ENCODE measurements around the gene SLCO2B1.

The SLCO2B1 gene

GRCh38 chr11:75219869-75220268 lies 69.0 kb downstream of the SLCO2B1 start:
- no peak for DNase-seq (ENCODE audit: low read depth in 2 of 2)

GRCh38 chr11:75223954-75224643 lies 73.2 kb downstream of the SLCO2B1 start:
- no peak for DNase-seq (ENCODE audit: low read depth in 2 of 2)

DNA sequence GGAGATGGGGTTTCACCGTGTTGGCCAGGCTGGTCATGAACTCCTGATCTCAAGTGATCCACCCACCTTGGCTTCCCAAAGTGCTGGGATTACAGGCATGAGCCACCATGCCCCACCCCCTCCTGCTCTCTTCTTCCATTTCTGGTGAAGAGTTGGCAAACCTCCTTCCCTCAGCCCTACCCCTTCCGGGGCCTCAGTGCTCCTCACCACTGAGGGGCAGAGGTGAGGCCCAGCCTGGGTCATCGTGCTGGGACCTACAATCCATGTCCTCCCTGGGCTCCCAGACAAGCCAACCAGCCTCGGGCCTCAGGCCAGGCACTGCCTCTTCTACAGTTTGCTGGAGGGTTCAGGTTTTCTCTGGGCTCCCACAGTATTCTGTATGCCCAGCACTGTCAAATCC lies 74.9 kb downstream of the SLCO2B1 start:
- DNase-seq (ENCODE audit: low read depth in 2 of 2) = no peak

- no peak for DNase-seq (ENCODE audit: low read depth in 2 of 2)
Measured at GRCh38 chr11:75229466-75229865, 78.6 kb downstream of the SLCO2B1 start.

- DNase-seq (ENCODE audit: low read depth in 2 of 2) = no peak
Measured at GRCh38 chr11:75230621-75231020, 79.7 kb downstream of the SLCO2B1 start.

GRCh38 chr11:75233754-75234172 lies 82.9 kb downstream of the SLCO2B1 start:
- DNase-seq (ENCODE audit: low read depth in 2 of 2) = no peak

GRCh38 chr11:75236062-75236461 lies 85.2 kb downstream of the SLCO2B1 start:
- no peak for DNase-seq (ENCODE audit: low read depth in 2 of 2)

- no peak for DNase-seq (ENCODE audit: low read depth in 2 of 2)
Measured at GRCh38 chr11:75237050-75237449, 86.1 kb downstream of the SLCO2B1 start.

GRCh38 chr11:75238595-75239440 lies 87.9 kb downstream of the SLCO2B1 start:
- no peak for DNase-seq (ENCODE audit: low read depth in 2 of 2)

DNA sequence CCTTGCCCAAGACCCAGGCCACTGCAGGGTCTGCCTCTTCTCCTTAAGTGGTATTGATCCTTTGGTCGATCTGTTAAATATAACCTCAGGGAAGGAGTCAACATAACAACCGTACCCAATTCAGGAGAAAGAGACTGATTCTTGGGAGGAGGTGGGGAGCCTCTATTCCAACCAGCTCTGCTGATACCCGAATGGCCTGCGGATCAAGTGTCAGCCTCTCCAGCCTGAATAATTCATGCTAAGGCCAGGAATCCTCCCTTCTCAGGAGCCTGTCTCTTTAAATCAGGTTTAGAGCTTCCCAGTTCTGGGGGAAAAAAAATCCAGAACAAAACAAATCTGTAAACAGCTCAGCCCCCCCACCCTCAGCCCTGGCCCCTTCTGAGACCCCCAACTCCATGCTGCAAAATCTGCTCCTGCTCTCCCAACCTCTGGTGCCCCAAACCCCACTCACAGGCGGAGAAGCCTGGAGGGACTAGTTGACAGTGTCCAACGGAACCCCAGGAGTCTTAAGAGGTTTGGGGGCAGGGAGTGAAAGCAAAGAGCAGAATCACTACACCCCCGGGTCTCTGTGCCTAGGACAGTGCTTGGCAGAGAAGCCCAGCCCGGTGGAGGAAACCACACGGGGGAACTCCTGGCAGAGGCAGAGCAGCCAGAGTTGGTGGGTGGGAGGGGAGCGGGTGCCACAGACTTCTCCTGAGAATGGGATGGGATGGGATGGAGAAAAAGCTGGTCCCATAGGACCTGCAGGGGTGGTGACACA lies 88.8 kb downstream of the SLCO2B1 start:
- DNase-seq (ENCODE audit: low read depth in 2 of 2) = no peak

- no peak for DNase-seq (ENCODE audit: low read depth in 2 of 2)
Measured at GRCh38 chr11:75240311-75241035, 89.6 kb downstream of the SLCO2B1 start, which contains the start of gene TPBGL. Gene TPBGL, plus strand, starts transcription at chr11:75240774. Its CDS starts 276 bp downstream, at chr11:75241050.

DNA sequence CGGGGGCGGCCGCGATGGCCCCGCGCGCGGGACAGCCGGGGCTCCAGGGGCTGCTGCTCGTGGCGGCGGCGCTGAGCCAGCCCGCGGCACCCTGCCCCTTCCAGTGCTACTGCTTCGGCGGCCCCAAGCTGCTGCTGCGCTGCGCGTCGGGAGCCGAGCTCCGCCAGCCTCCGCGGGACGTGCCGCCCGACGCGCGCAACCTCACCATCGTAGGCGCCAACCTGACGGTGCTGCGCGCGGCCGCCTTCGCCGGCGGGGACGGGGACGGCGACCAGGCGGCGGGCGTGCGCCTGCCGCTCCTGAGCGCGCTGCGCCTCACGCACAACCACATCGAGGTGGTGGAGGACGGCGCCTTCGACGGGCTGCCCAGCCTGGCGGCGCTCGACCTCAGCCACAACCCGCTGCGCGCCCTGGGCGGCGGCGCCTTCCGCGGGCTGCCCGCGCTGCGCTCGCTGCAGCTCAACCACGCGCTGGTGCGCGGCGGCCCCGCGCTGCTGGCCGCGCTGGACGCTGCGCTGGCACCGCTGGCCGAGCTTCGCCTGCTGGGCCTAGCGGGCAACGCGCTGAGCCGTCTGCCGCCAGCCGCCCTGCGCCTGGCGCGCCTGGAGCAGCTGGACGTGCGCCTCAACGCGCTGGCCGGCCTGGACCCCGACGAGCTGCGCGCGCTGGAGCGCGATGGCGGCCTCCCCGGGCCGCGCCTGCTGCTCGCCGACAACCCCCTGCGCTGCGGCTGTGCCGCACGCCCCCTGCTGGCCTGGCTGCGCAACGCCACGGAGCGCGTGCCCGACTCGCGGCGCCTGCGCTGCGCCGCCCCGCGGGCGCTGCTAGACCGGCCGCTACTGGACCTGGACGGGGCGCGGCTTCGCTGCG lies 90.4 kb downstream of the SLCO2B1 start:
- DNase-seq (ENCODE audit: low read depth in 2 of 2) = peak; percentile 81 to 82

DNA sequence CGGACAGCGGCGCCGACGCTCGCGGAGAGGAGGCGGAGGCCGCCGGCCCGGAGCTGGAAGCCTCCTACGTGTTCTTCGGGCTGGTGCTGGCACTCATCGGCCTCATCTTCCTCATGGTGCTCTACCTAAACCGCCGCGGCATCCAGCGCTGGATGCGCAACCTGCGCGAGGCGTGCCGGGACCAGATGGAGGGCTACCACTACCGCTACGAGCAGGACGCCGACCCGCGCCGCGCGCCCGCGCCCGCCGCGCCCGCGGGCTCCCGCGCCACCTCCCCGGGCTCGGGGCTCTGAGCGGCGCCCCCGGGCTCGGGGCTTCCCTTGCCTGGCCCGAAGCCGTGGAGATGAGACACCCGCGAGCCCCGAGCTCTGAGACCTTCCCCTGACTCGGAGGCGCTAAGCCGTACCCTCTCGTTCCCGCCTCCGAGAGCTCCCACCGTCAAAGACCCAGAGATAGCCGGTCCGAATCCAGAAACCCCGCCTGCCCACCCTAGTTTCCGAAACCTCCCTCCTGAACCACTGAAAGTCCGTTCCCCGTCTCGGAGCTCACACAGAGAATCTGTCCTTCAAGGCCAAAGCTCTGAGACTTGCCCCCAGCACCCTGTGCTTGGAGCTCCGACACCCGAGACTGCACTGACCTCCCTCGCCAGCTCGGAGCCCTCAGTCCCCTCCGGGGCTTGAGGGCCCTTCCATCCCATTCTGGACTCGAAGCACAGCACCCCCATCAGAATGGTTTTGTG lies 91.2 kb downstream of the SLCO2B1 start:
- no peak for DNase-seq (ENCODE audit: low read depth in 2 of 2)

- no peak for DNase-seq (ENCODE audit: low read depth in 2 of 2)
Measured at GRCh38 chr11:75242722-75243600, 92.1 kb downstream of the SLCO2B1 start.

DNA sequence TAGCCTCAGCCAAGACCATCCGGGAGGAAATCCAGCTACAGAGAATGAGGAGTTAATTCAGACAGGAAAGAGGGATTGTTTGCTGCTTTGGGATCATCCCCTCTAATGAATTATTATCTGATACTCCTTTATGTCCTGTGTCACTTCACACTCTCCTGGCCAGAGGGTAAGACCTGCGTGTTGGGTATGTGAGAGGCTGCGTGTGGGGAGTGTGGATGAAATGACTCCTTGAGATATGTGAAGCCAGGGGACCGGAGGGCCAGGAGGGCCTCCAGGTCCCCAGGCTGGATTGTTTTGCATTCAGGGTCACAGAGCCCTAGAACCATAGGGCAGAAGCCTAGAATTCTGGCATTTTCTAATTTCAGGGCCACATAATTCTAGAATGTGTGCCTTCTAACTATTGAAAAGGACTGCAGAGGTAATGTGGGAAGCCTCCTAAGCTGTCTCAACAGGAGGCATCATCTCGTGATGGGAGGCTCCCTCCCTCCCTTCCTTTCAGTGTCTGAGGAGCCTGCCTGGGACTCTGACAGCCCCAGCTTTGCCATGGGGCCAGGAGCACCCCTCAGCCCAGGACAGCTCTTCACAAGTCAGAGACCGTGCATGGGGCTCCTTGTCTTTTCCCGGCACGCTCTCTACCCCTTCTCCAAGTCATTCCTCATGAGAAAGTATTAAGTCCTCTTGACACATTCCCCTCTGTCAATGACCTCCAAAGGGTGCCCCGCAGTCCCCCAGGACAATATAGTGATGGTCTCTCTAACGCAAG lies 93.3 kb downstream of the SLCO2B1 start:
- no peak for DNase-seq (ENCODE audit: low read depth in 2 of 2)

DNA sequence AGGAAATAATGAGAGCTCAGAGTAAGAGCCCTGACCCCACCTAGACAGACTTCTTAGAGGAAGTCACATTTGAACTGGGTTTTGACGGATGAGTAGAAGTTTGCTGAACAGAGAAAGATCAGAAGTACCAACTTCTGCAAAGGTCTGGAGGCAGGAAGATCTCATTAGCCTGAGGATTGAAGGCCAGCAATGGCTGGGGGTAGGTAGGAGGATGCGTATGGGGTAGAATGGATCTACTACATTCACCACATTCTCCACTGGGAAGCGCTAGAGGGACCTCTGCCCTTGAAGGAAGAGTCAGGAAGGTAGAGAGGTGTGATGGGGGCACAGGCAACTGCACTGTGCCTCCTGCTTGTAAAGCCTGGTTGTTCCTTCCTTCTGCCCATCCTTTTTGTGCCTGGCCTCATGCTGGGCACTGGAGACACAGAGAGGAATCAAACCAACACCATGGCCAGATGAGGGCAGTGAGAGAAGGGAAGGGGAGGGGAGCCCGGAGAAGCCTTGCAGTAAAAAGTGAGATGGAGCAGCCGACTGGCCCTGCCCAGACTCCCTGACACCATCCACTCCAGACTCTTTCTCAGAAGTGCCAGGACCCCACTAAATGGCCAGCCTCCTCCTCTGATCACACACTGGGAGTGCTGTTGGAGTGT lies 94.6 kb downstream of the SLCO2B1 start:
- DNase-seq (ENCODE audit: low read depth in 2 of 2) = no peak

GRCh38 chr11:75246006-75246670 lies 95.2 kb downstream of the SLCO2B1 start:
- no peak for DNase-seq (ENCODE audit: low read depth in 2 of 2)
